Parietal lobe (tissue), 1 donor: Measurements from ENCODE around the gene ACOT4. TPM values are rescaled to one million over a fixed set of nuclear protein-coding genes. Genes with fewer than 3 reads are reported as not detected.

Experiments
- total RNA-seq: library from RNA; depleted of rRNA; stranded (reverse); fragments of >200 nt; gene quantifications from one replicate; pipeline ENCODE4 v1.2.3, GENCODE V29; 2014

ACOT4 gene, protein sequence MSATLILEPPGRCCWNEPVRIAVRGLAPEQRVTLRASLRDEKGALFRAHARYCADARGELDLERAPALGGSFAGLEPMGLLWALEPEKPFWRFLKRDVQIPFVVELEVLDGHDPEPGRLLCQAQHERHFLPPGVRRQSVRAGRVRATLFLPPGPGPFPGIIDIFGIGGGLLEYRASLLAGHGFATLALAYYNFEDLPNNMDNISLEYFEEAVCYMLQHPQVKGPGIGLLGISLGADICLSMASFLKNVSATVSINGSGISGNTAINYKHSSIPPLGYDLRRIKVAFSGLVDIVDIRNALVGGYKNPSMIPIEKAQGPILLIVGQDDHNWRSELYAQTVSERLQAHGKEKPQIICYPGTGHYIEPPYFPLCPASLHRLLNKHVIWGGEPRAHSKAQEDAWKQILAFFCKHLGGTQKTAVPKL
- 1.6 TPM for total RNA-seq

DNA sequence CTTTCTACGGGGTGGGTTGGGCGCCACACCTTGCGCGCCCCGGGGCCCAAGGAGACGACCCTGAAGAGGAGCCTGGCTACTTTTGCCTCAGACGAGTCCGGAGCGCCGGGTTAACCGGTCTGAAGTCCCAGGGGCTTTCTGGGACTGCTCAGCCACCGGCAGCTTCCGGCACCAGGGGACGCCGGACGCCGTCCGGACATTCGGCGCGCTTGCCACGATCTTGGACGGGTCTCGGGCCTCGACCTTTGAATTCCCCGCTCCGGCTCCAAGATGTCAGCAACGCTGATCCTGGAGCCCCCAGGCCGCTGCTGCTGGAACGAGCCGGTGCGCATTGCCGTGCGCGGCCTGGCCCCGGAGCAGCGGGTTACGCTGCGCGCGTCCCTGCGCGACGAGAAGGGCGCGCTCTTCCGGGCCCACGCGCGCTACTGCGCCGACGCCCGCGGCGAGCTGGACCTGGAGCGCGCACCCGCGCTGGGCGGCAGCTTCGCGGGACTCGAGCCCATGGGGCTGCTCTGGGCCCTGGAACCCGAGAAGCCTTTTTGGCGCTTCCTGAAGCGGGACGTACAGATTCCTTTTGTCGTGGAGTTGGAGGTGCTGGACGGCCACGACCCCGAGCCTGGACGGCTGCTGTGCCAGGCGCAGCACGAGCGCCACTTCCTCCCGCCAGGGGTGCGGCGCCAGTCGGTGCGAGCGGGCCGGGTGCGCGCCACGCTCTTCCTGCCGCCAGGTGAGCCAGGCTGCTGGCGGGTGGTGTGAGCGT, at the start of gene ACOT4:
Gene ACOT4 (plus strand): TSS at position 184 of the 760 bp plus-strand sequence. CDS start 87 bp downstream, at position 271.

DNA sequence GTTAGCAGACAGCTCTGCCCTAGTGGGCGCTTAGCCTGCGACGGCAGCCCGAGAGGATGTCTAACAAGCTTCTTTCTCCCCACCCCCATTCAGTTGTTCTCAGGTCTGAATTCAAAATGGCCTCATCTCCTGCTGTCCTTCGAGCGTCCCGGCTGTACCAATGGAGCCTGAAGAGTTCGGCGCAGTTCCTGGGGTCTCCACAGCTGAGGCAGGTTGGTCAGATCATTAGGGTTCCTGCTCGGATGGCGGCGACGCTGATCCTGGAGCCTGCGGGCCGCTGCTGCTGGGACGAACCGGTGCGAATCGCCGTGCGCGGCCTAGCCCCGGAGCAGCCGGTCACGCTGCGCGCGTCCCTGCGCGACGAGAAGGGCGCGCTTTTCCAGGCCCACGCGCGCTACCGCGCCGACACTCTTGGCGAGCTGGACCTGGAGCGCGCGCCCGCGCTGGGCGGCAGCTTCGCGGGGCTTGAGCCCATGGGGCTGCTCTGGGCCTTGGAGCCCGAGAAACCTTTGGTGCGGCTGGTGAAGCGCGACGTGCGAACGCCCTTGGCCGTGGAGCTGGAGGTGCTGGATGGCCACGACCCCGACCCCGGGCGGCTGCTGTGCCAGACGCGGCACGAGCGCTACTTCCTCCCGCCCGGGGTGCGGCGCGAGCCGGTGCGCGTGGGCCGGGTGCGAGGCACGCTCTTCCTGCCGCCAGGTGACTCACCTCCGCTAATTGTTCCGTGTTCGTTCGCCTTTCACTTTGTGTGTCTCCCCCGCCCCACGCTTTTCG, 22.3 kb upstream of the ACOT4 start, which contains the start of gene ACOT2:
Gene ACOT2 (plus strand): TSS at position 29 of the 774 bp plus-strand sequence. CDS start 28 bp downstream, at position 57.

DNA sequence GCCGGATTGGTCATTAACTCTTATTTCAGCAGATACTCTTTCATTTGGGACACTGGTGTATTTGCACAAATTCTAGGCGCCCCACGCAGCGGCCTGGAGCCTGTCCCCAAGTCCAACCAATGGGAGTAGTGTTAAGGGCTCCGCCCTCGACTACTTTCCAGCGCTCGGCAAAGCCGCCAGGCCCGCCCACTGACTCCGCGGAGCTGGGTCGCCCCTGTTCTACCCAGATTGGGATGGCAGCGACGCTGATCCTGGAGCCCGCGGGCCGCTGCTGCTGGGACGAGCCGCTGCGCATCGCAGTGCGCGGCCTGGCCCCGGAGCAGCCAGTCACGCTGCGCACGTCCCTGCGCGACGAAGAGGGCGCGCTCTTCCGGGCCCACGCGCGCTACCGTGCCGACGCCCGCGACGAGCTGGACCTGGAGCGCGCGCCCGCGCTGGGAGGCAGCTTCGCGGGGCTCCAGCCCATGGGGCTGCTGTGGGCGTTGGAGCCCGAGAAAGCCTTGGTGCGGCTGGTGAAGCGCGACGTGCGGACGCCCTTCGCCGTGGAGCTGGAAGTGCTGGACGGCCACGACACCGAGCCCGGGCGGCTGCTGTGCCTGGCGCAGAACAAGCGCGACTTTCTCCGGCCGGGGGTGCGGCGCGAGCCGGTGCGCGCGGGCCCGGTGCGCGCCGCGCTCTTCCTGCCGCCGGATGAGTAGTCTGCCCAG, 20.8 kb downstream of the ACOT4 start, which contains the start of gene ACOT6:
Gene ACOT6 (plus strand): TSS at position 179 of the 707 bp plus-strand sequence. CDS start 55 bp downstream, at position 234.

DNA sequence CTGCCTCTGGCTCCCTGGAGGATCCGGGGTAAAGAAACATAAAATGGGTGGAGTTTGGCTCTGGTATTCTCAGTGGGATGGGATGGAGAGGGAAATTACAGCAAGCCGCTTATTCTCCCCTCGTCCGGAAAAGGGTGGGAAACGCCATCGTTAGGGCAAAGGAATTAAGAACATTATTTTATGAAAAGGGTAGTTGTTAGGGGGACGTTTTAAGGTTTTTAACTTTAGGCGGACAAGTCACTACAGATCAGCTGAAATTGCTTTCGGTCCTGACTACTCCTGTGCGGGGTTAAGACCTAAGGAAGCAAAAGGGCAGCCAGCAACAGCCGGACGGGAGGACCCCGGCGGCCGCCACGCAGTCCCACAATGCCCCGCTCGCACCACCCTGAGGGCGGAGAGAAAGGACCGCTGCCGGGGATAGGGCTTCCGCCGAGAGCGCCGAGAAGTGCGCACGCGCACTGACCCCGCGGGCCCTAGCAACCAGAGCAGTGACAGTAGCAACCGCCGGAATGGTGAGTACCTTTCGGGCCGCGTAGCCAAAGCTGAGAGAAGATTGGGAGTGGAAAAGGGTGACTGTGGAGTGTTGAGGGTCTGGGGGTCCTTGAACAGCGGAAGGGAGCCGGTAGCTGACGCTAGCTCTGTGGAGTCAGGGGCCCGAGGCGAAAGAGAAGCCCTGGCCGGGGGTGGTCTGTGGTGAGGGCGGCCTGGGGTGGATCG, 53.0 kb downstream of the ACOT4 start, which contains the start of gene DNAL1:
Gene DNAL1 (plus strand): TSS at position 456 of the 717 bp plus-strand sequence. CDS start 54 bp downstream, at position 510.

Other genes with a start within 250 kb of the ACOT4 start
- 52.3 TPM for gene NUMB, start 133.3 kb upstream of the ACOT4 start, total RNA-seq
- gene RIOX1, start 100.9 kb upstream of the ACOT4 start, total RNA-seq = 30.0 TPM
- gene ACOT1, start 54.7 kb upstream of the ACOT4 start, total RNA-seq = 2.8 TPM
- gene HEATR4, start 32.9 kb upstream of the ACOT4 start, total RNA-seq = 2.2 TPM
- gene ACOT2, start 22.7 kb upstream of the ACOT4 start, total RNA-seq = 23.8 TPM
- not detected for gene ACOT6, start 20.6 kb downstream of the ACOT4 start, total RNA-seq
- 21.9 TPM for gene DNAL1, start 53.1 kb downstream of the ACOT4 start, total RNA-seq
- gene PNMA1, start 122.5 kb downstream of the ACOT4 start, total RNA-seq = 85.1 TPM